Keratinocyte (primary cell): ENCODE measurements around the gene TNFRSF4. TPM values are rescaled to one million over a fixed set of nuclear protein-coding genes. Genes with fewer than 3 reads are reported as not detected.

ENCODE experiments used
- DNase-seq: peaks from one replicate; pipeline ENCODE4 v3.0.0-alpha.2; 2011; ENCODE audit warnings: low read depth, missing footprints, low spot score
- FAIRE-seq: peaks from 2 replicates; lab custom pipeline; 2011; peaks lifted over from hg19 to GRCh38; lab: Jason Lieb, UNC
- H2AFZ ChIP-seq: 2 replicates; pipeline ENCODE4 v1.6.0; 2012; ENCODE audit warnings: low read length, control low read depth, inconsistent platforms; ENCODE audit not compliant: control insufficient read depth
- H3K27ac ChIP-seq: 2 replicates; pipeline ENCODE4 v1.5.1; 2011; ENCODE audit warnings: low read length; ENCODE audit not compliant: control insufficient read depth, insufficient read depth
- H3K27me3 ChIP-seq: 3 replicates; pipeline ENCODE4 v1.6.0; 2011; ENCODE audit warnings: low read length; ENCODE audit not compliant: control insufficient read depth, insufficient read depth; ENCODE audit errors: extremely low read depth
- H3K36me3 ChIP-seq, 2 experiments: 2 replicates in 1 of 2; 3 replicates in 1 of 2; pipeline ENCODE4 v1.5.1; 2011; ENCODE audit warnings: low read length in 2 of 2, mild to moderate bottlenecking in 1 of 2; ENCODE audit not compliant: control insufficient read depth in 2 of 2, insufficient read depth in 2 of 2; ENCODE audit errors: extremely low read depth in 1 of 2
- H3K4me1 ChIP-seq: 3 replicates; pipeline ENCODE4 v1.5.1; 2011; ENCODE audit warnings: low read length; ENCODE audit not compliant: control insufficient read depth, insufficient read depth; ENCODE audit errors: extremely low read depth
- H3K4me2 ChIP-seq: 3 replicates; pipeline ENCODE4 v1.6.0; 2011; ENCODE audit warnings: low read depth, low read length; ENCODE audit not compliant: control insufficient read depth, insufficient read depth; ENCODE audit errors: extremely low read depth
- H3K4me3 ChIP-seq, 3 experiments: fragments of 200-600 bp in 1 of 3; sonication (generic) in 1 of 3; 2 replicates in 2 of 3; 3 replicates in 1 of 3; pipeline ENCODE4 v1.5.1; 2011 to 2016; ENCODE audit warnings: low read length in 3 of 3, mild to moderate bottlenecking in 3 of 3, control low read depth in 2 of 3, inconsistent platforms in 1 of 3, low read depth in 1 of 3, mixed read lengths in 1 of 3, mixed run types in 1 of 3, moderate library complexity in 1 of 3; ENCODE audit not compliant: control insufficient read depth in 2 of 3, insufficient read depth in 2 of 3; ENCODE audit errors: extremely low read depth in 1 of 3
- H3K79me2 ChIP-seq: 2 replicates; pipeline ENCODE4 v1.6.0; 2012; ENCODE audit warnings: low read length; ENCODE audit not compliant: control insufficient read depth, insufficient read depth
- H3K9ac ChIP-seq: 3 replicates; pipeline ENCODE4 v1.6.0; 2011; ENCODE audit warnings: low read length; ENCODE audit not compliant: control insufficient read depth, insufficient read depth; ENCODE audit errors: extremely low read depth
- H3K9me1 ChIP-seq: 3 replicates; pipeline ENCODE4 v1.6.0; 2011; ENCODE audit warnings: low read length; ENCODE audit not compliant: control insufficient read depth, insufficient read depth; ENCODE audit errors: extremely low read depth
- H3K9me3 ChIP-seq: 2 replicates; pipeline ENCODE4 v1.5.1; 2012; ENCODE audit warnings: low read depth, low read length; ENCODE audit not compliant: control insufficient read depth
- H4K20me1 ChIP-seq: 3 replicates; pipeline ENCODE4 v1.6.0; 2011; ENCODE audit warnings: low read length; ENCODE audit not compliant: control insufficient read depth, insufficient read depth; ENCODE audit errors: extremely low read depth
- CTCF ChIP-seq, 3 experiments: IDR thresholded peaks in 1 of 3; conservative IDR thresholded peaks in 1 of 3; optimal IDR thresholded peaks in 1 of 3; 2 replicates in 2 of 3; 3 replicates in 1 of 3; pipeline versions ENCODE3 to v1.5.1; 2011; ENCODE audit warnings: low read length in 3 of 3, mild to moderate bottlenecking in 3 of 3, moderate library complexity in 2 of 3, control low read depth in 1 of 3, inconsistent platforms in 1 of 3; ENCODE audit not compliant: insufficient read depth in 2 of 3; ENCODE audit errors: extremely low read depth in 1 of 3
- EZH2 ChIP-seq: IDR thresholded peaks from one replicate; pipeline ENCODE4 v1.6.1; 2012; ENCODE audit warnings: inconsistent platforms, mild to moderate bottlenecking, low read length, moderate library complexity
- dilution Hi-C: fragments of 300-500 bp; cut with MboI; formaldehyde crosslinking; loops from one replicate; pipeline ENCODE4 v1.7.0; 2020; ENCODE audit warnings: low sequenced_read_pairs; ENCODE audit not compliant: extremely low pct_ligation_motif_present
- polyA plus RNA-seq, 5 experiments: library from polyadenylated mRNA; depleted of rRNA in 3 of 5; stranded (reverse) in 3 of 5; stranded (forward) in 1 of 5; unstranded in 1 of 5; fragments of >200 nt; gene quantifications; 1 replicate in 1 of 5; 2 replicates in 3 of 5; 3 replicates in 1 of 5; pipeline versions ENCODE4 v1.2.1 to v1.2.3, GENCODE V29; 2011 to 2012; ENCODE audit warnings: missing spikeins in 2 of 5, low read depth in 1 of 5, low replicate concordance in 1 of 5

Gene TNFRSF4
- polyA plus RNA-seq, 1 donor (not counting 4 experiments of a cell fraction or from before 2014, with no cell fraction given), result not detected

DNA sequence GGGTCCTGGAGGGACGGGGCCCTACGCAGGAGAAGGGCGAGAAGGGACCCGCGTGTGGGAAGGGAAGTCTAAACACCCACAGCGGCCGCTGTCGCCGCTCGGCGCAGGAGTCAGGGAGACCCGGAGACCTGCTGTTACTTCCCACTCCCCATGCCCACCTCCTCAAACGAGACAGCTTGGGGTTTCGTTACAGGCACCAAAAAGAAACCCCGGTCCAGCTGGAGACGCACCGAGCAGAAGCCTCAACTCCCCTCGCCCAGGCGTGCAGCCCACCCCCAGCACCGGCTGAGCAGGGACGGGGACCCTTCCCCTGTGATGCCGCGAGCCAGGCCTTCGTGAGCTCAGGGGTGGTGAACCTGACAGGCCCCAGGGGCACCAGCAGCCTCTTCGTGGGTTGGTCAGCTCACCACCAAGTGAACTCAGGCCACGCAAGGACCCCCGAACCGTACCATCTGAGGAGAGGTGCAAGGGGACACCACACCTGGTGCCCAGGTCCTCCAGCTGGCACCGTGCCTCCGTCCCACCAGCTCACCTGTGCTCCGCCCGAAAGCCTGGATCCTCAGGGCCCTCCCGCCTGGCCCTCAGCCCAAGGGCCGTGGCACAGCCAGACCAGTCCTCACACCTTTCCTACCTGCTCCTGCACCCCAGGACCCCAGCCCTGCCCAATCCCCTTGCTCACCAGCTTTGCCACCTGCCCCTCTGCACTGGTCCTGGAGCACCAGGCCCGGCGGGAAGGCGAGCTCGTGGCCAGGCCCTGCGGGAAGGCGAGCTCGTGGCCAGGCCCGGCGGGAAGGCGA is 12.8 kb upstream of the TNFRSF4 start:
- H3K9me1 ChIP-seq, result no peaks in the 10 kb centered on the region
- no peak for DNase-seq
- H3K9ac ChIP-seq, result no peak overlapping the region
- H3K36me3 ChIP-seq, result peaks cover 26 to 40% of the 10 kb centered on the region in 2 experiments
- TF ChIP-seq EZH2 (no peak), CTCF (optimal IDR thresholded peaks at IDR 0.05 in 1 of 3, IDR thresholded peaks at IDR 0.05 in 1 of 3, conservative IDR thresholded peaks at IDR 0.05 in 1 of 3; ENCODE audit: extremely low read depth in 1 of 3, insufficient read depth in 2 of 3, low read length in 3 of 3) (no peak)
- no peak overlapping the region for H3K4me2 ChIP-seq
- no peak overlapping the region for H3K27ac ChIP-seq
- H3K4me3 ChIP-seq, result no peak overlapping the region
- peaks cover 70% of the 10 kb centered on the region for H3K79me2 ChIP-seq
- H3K4me1 ChIP-seq, result peaks cover 8% of the 10 kb centered on the region
- no peaks in the 10 kb centered on the region for H3K27me3 ChIP-seq
- dilution Hi-C loops, result no loop called here
- no peak for FAIRE-seq
- H3K9me3 ChIP-seq, result no peaks in the 10 kb centered on the region
- H2AFZ ChIP-seq, result no peak overlapping the region
- H4K20me1 ChIP-seq, result peaks cover 5% of the 10 kb centered on the region

GRCh38 chr1:1225913-1226312 is 12.0 kb upstream of the TNFRSF4 start:
- Histone ChIP-seq H3K9me3 (no peaks in the 10 kb centered on the region), H3K79me2 (peaks cover 64% of the 10 kb centered on the region), H3K9ac (no peak overlapping the region), H4K20me1 (peaks cover 5% of the 10 kb centered on the region), H3K27me3 (no peaks in the 10 kb centered on the region), H3K4me1 (peaks cover 8% of the 10 kb centered on the region), H3K9me1 (no peaks in the 10 kb centered on the region), H3K36me3 (peaks cover 26 to 44% of the 10 kb centered on the region in 2 experiments), H3K27ac (no peak overlapping the region), H3K4me2 (no peak overlapping the region), H3K4me3 (no peak overlapping the region), H2AFZ (no peak overlapping the region)
- dilution Hi-C loops, result no loop called here
- DNase-seq (no peak), FAIRE-seq (no peak)
- TF ChIP-seq EZH2 (no peak), CTCF (optimal IDR thresholded peaks at IDR 0.05 in 1 of 3, IDR thresholded peaks at IDR 0.05 in 1 of 3, conservative IDR thresholded peaks at IDR 0.05 in 1 of 3; ENCODE audit: extremely low read depth in 1 of 3, insufficient read depth in 2 of 3, low read length in 3 of 3) (no peak)
